ENCODE measurements around the gene SLC9A9.
A peak's percentile ranks its signal among the peaks of the same experiment; 100 is the strongest.

SLC9A9 gene

GRCh38 chr3:143562789-143563188, 285.5 kb downstream of the SLC9A9 start:
- H3K36me3 ChIP-seq (ENCODE audit: control insufficient read depth, insufficient read depth, low read length) = no peaks in the 10 kb centered on the region
- no peaks in the 10 kb centered on the region for H3K4me1 ChIP-seq (ENCODE audit: control insufficient read depth, insufficient read depth, low read length)
- H3K9ac ChIP-seq (ENCODE audit: low read length) = no peak overlapping the region
- no peaks in the 10 kb centered on the region for H3K27me3 ChIP-seq (ENCODE audit: control insufficient read depth, insufficient read depth, low read length)
- H3K4me3 ChIP-seq (ENCODE audit: low read length) = no peak overlapping the region
- no peak overlapping the region for H3K27ac ChIP-seq (ENCODE audit: low read depth, low read length)

GRCh38 chr3:143559296-143559695, 289.0 kb downstream of the SLC9A9 start:
- no peak overlapping the region for H3K27ac ChIP-seq (ENCODE audit: low read depth, low read length)
- H3K27me3 ChIP-seq (ENCODE audit: control insufficient read depth, insufficient read depth, low read length) = no peaks in the 10 kb centered on the region
- no peak overlapping the region for H3K9ac ChIP-seq (ENCODE audit: low read length)
- no peaks in the 10 kb centered on the region for H3K36me3 ChIP-seq (ENCODE audit: control insufficient read depth, insufficient read depth, low read length)
- H3K4me1 ChIP-seq (ENCODE audit: control insufficient read depth, insufficient read depth, low read length) = no peaks in the 10 kb centered on the region
- no peak overlapping the region for H3K4me3 ChIP-seq (ENCODE audit: low read length)

GRCh38 chr3:143552851-143553250, 295.4 kb downstream of the SLC9A9 start:
- no peak overlapping the region for H3K4me3 ChIP-seq (ENCODE audit: low read length)
- no peaks in the 10 kb centered on the region for H3K27me3 ChIP-seq (ENCODE audit: control insufficient read depth, insufficient read depth, low read length)
- H3K27ac ChIP-seq (ENCODE audit: low read depth, low read length) = no peak overlapping the region
- H3K4me1 ChIP-seq (ENCODE audit: control insufficient read depth, insufficient read depth, low read length) = no peaks in the 10 kb centered on the region
- no peak overlapping the region for H3K9ac ChIP-seq (ENCODE audit: low read length)
- peaks cover 7% of the 10 kb centered on the region for H3K36me3 ChIP-seq (ENCODE audit: control insufficient read depth, insufficient read depth, low read length)

- Histone ChIP-seq H3K27ac (ENCODE audit: low read depth, low read length) (no peak overlapping the region), H3K9ac (ENCODE audit: low read length) (no peak overlapping the region), H3K36me3 (ENCODE audit: control insufficient read depth, insufficient read depth, low read length) (peaks cover 7% of the 10 kb centered on the region), H3K4me3 (ENCODE audit: low read length) (no peak overlapping the region), H3K4me1 (ENCODE audit: control insufficient read depth, insufficient read depth, low read length) (no peaks in the 10 kb centered on the region), H3K27me3 (ENCODE audit: control insufficient read depth, insufficient read depth, low read length) (no peaks in the 10 kb centered on the region)
Observed at GRCh38 chr3:143551761-143552160, 296.5 kb downstream of the SLC9A9 start.

- H3K4me1 ChIP-seq (ENCODE audit: control insufficient read depth, insufficient read depth, low read length) = no peaks in the 10 kb centered on the region
Observed at GRCh38 chr3:143548861-143549497, 299.3 kb downstream of the SLC9A9 start.

GRCh38 chr3:143548393-143548792, 299.9 kb downstream of the SLC9A9 start:
- no peaks in the 10 kb centered on the region for H3K27me3 ChIP-seq (ENCODE audit: control insufficient read depth, insufficient read depth, low read length)
- H3K9ac ChIP-seq (ENCODE audit: low read length) = no peak overlapping the region
- no peak overlapping the region for H3K27ac ChIP-seq (ENCODE audit: low read depth, low read length)
- no peak overlapping the region for H3K4me3 ChIP-seq (ENCODE audit: low read length)
- peaks cover 7% of the 10 kb centered on the region for H3K36me3 ChIP-seq (ENCODE audit: control insufficient read depth, insufficient read depth, low read length)
- no peaks in the 10 kb centered on the region for H3K4me1 ChIP-seq (ENCODE audit: control insufficient read depth, insufficient read depth, low read length)

More at GRCh38 chr3:143548861-143549497, 299.3 kb downstream of the SLC9A9 start:
- no peak overlapping the region for H3K9ac ChIP-seq (ENCODE audit: low read length)
- H3K27ac ChIP-seq (ENCODE audit: low read depth, low read length) = no peak overlapping the region
- H3K4me3 ChIP-seq (ENCODE audit: low read length) = no peak overlapping the region
- H3K27me3 ChIP-seq (ENCODE audit: control insufficient read depth, insufficient read depth, low read length) = no peaks in the 10 kb centered on the region
- H3K36me3 ChIP-seq (ENCODE audit: control insufficient read depth, insufficient read depth, low read length) = peaks cover 7% of the 10 kb centered on the region

GRCh38 chr3:143538577-143538981, 309.7 kb downstream of the SLC9A9 start:
- Histone ChIP-seq H3K27me3 (ENCODE audit: control insufficient read depth, insufficient read depth, low read length) (no peaks in the 10 kb centered on the region), H3K4me1 (ENCODE audit: control insufficient read depth, insufficient read depth, low read length) (peaks cover 6% of the 10 kb centered on the region), H3K9ac (ENCODE audit: low read length) (no peak overlapping the region), H3K36me3 (ENCODE audit: control insufficient read depth, insufficient read depth, low read length) (no peaks in the 10 kb centered on the region), H3K4me3 (ENCODE audit: low read length) (no peak overlapping the region), H3K27ac (ENCODE audit: low read depth, low read length) (peak overlapping the region; percentile 11)

- H3K36me3 ChIP-seq (ENCODE audit: control insufficient read depth, insufficient read depth, low read length) = no peaks in the 10 kb centered on the region
- H3K9ac ChIP-seq (ENCODE audit: low read length) = no peak overlapping the region
- no peak overlapping the region for H3K4me3 ChIP-seq (ENCODE audit: low read length)
- peaks cover 6% of the 10 kb centered on the region for H3K4me1 ChIP-seq (ENCODE audit: control insufficient read depth, insufficient read depth, low read length)
- H3K27me3 ChIP-seq (ENCODE audit: control insufficient read depth, insufficient read depth, low read length) = no peaks in the 10 kb centered on the region
- H3K27ac ChIP-seq (ENCODE audit: low read depth, low read length) = no peak overlapping the region
Observed at GRCh38 chr3:143538061-143538460, 310.2 kb downstream of the SLC9A9 start.

- H3K36me3 ChIP-seq (ENCODE audit: control insufficient read depth, insufficient read depth, low read length) = no peaks in the 10 kb centered on the region
- H3K27ac ChIP-seq (ENCODE audit: low read depth, low read length) = no peak overlapping the region
- no peak overlapping the region for H3K4me3 ChIP-seq (ENCODE audit: low read length)
- H3K4me1 ChIP-seq (ENCODE audit: control insufficient read depth, insufficient read depth, low read length) = peaks cover 6% of the 10 kb centered on the region
- H3K27me3 ChIP-seq (ENCODE audit: control insufficient read depth, insufficient read depth, low read length) = no peaks in the 10 kb centered on the region
- no peak overlapping the region for H3K9ac ChIP-seq (ENCODE audit: low read length)
Observed at GRCh38 chr3:143536817-143537535, 311.3 kb downstream of the SLC9A9 start.

GRCh38 chr3:143535994-143536784, 312.1 kb downstream of the SLC9A9 start:
- Histone ChIP-seq H3K4me3 (ENCODE audit: low read length) (no peak overlapping the region), H3K36me3 (ENCODE audit: control insufficient read depth, insufficient read depth, low read length) (no peaks in the 10 kb centered on the region), H3K27ac (ENCODE audit: low read depth, low read length) (no peak overlapping the region), H3K4me1 (ENCODE audit: control insufficient read depth, insufficient read depth, low read length) (peaks cover 6% of the 10 kb centered on the region), H3K9ac (ENCODE audit: low read length) (no peak overlapping the region), H3K27me3 (ENCODE audit: control insufficient read depth, insufficient read depth, low read length) (no peaks in the 10 kb centered on the region)

- no peak overlapping the region for H3K9ac ChIP-seq (ENCODE audit: low read length)
Observed at GRCh38 chr3:143533391-143533790, 314.9 kb downstream of the SLC9A9 start.

GRCh38 chr3:143532091-143532490, 316.2 kb downstream of the SLC9A9 start:
- Histone ChIP-seq H3K27me3 (ENCODE audit: control insufficient read depth, insufficient read depth, low read length) (no peaks in the 10 kb centered on the region), H3K4me1 (ENCODE audit: control insufficient read depth, insufficient read depth, low read length) (peaks cover 3% of the 10 kb centered on the region), H3K36me3 (ENCODE audit: control insufficient read depth, insufficient read depth, low read length) (no peaks in the 10 kb centered on the region), H3K9ac (ENCODE audit: low read length) (no peak overlapping the region), H3K27ac (ENCODE audit: low read depth, low read length) (no peak overlapping the region), H3K4me3 (ENCODE audit: low read length) (no peak overlapping the region)

More at GRCh38 chr3:143533391-143533790, 314.9 kb downstream of the SLC9A9 start:
- Histone ChIP-seq H3K36me3 (ENCODE audit: control insufficient read depth, insufficient read depth, low read length) (no peaks in the 10 kb centered on the region), H3K4me1 (ENCODE audit: control insufficient read depth, insufficient read depth, low read length) (peaks cover 6% of the 10 kb centered on the region), H3K27me3 (ENCODE audit: control insufficient read depth, insufficient read depth, low read length) (no peaks in the 10 kb centered on the region), H3K4me3 (ENCODE audit: low read length) (no peak overlapping the region), H3K27ac (ENCODE audit: low read depth, low read length) (no peak overlapping the region)
